Natural killer cell (primary cell): ENCODE measurements around the gene EPB41L4B. TPM values are rescaled to one million over a fixed set of nuclear protein-coding genes. Genes with fewer than 3 reads are reported as not detected.

Experiments
- ATAC-seq, 3 donors: fragments of 150-1000 bp in 2 of 3; fragments of 200-7000 bp in 1 of 3; cut with Tn5 transposase; 1 replicate in 1 of 3; 2 replicates in 2 of 3; pipeline ENCODE4 v1.10.0; 2021; ENCODE audit warnings: mild to moderate bottlenecking in 2 of 3, moderate library complexity in 2 of 3
- DNase-seq, 2 donors: peaks; one replicate each; pipeline versions ENCODE4 v3.0.0 to v3.0.0-alpha.2; 2013 to 2021; ENCODE audit warnings: mixed read lengths in 1 of 2
- H3K27ac ChIP-seq: one replicate; pipeline ENCODE4 v1.5.1; 2013; ENCODE audit warnings: mild to moderate bottlenecking, low read length
- H3K27me3 ChIP-seq: one replicate; pipeline ENCODE4 v1.6.1; 2013; ENCODE audit warnings: low read length; ENCODE audit not compliant: control insufficient read depth, insufficient read depth
- H3K36me3 ChIP-seq: one replicate; pipeline ENCODE4 v1.6.1; 2013; ENCODE audit warnings: low read length; ENCODE audit not compliant: control insufficient read depth, insufficient read depth
- H3K4me1 ChIP-seq: one replicate; pipeline ENCODE4 v1.6.1; 2013; ENCODE audit warnings: low read length; ENCODE audit not compliant: control insufficient read depth, insufficient read depth
- H3K4me3 ChIP-seq: one replicate; pipeline ENCODE4 v1.5.1; 2013; ENCODE audit warnings: low read length
- H3K9me3 ChIP-seq: one replicate; pipeline ENCODE4 v1.6.1; 2013; ENCODE audit warnings: low read length; ENCODE audit not compliant: control insufficient read depth, insufficient read depth
- H3K27ac Mint-ChIP-seq, 2 donors: one replicate each; pipeline ENCODE4 v1.8.0; 2022; ENCODE audit warnings: mild to moderate bottlenecking in 2 of 2, mixed read lengths in 2 of 2, moderate library complexity in 1 of 2
- H3K27me3 Mint-ChIP-seq, 2 donors: one replicate each; pipeline ENCODE4 v1.8.0; 2022; ENCODE audit warnings: low read depth in 2 of 2, mixed read lengths in 2 of 2
- H3K36me3 Mint-ChIP-seq: one replicate; pipeline ENCODE4 v1.8.0; 2022; ENCODE audit warnings: mixed read lengths
- H3K4me1 Mint-ChIP-seq, 2 donors: one replicate each; pipeline ENCODE4 v1.8.0; 2022; ENCODE audit warnings: mixed read lengths in 2 of 2
- H3K4me3 Mint-ChIP-seq: one replicate; pipeline ENCODE4 v1.8.0; 2022; ENCODE audit warnings: mild to moderate bottlenecking, moderate library complexity, mixed read lengths
- H3K9me3 Mint-ChIP-seq, 2 donors: one replicate each; pipeline ENCODE4 v1.8.0; 2022; ENCODE audit warnings: mixed read lengths in 2 of 2
- WGBS: methylation state at CpG from one replicate; pipeline ENCODE4 v1.1.7; 2013; ENCODE audit warnings: missing lambda C conversion rate; ENCODE audit not compliant: insufficient coverage; 5-methylcytosine and 5-hydroxymethylcytosine counted together
- intact Hi-C: fragments of 100-400 bp; cut with micrococcal nuclease; formaldehyde crosslinking; loops from one replicate; pipeline ENCODE4 v1.14.2; 2022
- total RNA-seq, 4 donors: library from RNA; stranded (reverse); fragments of 120-200 nt in 1 of 4; gene quantifications; one replicate each; pipeline versions ENCODE4 v1.2.3 to v1.2.4, GENCODE V29; 2013 to 2022
- TF ChIP-seq, protein P1 (sequence below): fragments of 200-600 bp; IDR thresholded peaks from one replicate; pipeline ENCODE4 v1.8.0; 2022; ENCODE audit warnings: antibody characterized with exemption

The EPB41L4B gene
- total RNA-seq, 3 donors from 2014 or later (not counting 1 experiment from before 2014, with no cell fraction given), result not detected

GRCh38 chr9:109214414-109214813 is 106.4 kb downstream of the EPB41L4B start:
- WGBS, result 94% methylated on average over 6 of the region's 6 CpGs
- ATAC-seq, result no peak
- H3K4me3 Mint-ChIP-seq, result no peak overlapping the region
- Histone ChIP-seq H3K27ac (no peak overlapping the region), H3K27me3 (no peaks in the 10 kb centered on the region), H3K4me3 (no peak overlapping the region), H3K4me1 (no peaks in the 10 kb centered on the region), H3K36me3 (no peaks in the 10 kb centered on the region), H3K9me3 (no peaks in the 10 kb centered on the region)
- no peaks in the 10 kb centered on the region for H3K4me1 Mint-ChIP-seq
- DNase-seq, result no peak
- no peaks in the 10 kb centered on the region for H3K9me3 Mint-ChIP-seq
- intact Hi-C loops, result no loop called here
- H3K27me3 Mint-ChIP-seq, result peaks cover 8% of the 10 kb centered on the region in 2 donors
- H3K27ac Mint-ChIP-seq, result no peak overlapping the region
- no peaks in the 10 kb centered on the region for H3K36me3 Mint-ChIP-seq
- TF ChIP-seq, protein P1, sequence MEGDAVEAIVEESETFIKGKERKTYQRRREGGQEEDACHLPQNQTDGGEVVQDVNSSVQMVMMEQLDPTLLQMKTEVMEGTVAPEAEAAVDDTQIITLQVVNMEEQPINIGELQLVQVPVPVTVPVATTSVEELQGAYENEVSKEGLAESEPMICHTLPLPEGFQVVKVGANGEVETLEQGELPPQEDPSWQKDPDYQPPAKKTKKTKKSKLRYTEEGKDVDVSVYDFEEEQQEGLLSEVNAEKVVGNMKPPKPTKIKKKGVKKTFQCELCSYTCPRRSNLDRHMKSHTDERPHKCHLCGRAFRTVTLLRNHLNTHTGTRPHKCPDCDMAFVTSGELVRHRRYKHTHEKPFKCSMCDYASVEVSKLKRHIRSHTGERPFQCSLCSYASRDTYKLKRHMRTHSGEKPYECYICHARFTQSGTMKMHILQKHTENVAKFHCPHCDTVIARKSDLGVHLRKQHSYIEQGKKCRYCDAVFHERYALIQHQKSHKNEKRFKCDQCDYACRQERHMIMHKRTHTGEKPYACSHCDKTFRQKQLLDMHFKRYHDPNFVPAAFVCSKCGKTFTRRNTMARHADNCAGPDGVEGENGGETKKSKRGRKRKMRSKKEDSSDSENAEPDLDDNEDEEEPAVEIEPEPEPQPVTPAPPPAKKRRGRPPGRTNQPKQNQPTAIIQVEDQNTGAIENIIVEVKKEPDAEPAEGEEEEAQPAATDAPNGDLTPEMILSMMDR, result no peak

GRCh38 chr9:109213285-109214121 is 107.4 kb downstream of the EPB41L4B start:
- Histone ChIP-seq H3K27ac (no peak overlapping the region), H3K9me3 (no peaks in the 10 kb centered on the region), H3K4me3 (no peak overlapping the region), H3K4me1 (no peaks in the 10 kb centered on the region), H3K27me3 (no peaks in the 10 kb centered on the region), H3K36me3 (no peaks in the 10 kb centered on the region)
- Mint-ChIP-seq H3K4me3 (no peak overlapping the region), H3K27me3 (peaks cover 7 to 8% of the 10 kb centered on the region in 2 donors), H3K27ac (no peak overlapping the region), H3K9me3 (no peaks in the 10 kb centered on the region), H3K36me3 (no peaks in the 10 kb centered on the region), H3K4me1 (no peaks in the 10 kb centered on the region)
- TF ChIP-seq, protein P1, result no peak
- WGBS, result 87% methylated on average over 11 of the region's 11 CpGs
- DNase-seq (no peak), ATAC-seq (no peak)
- intact Hi-C loops, result no loop called here

- H3K27ac ChIP-seq, result no peak overlapping the region
- intact Hi-C loops, result no loop called here
- H3K9me3 Mint-ChIP-seq, result no peaks in the 10 kb centered on the region
Observed at GRCh38 chr9:109212768-109213167, 108.1 kb downstream of the EPB41L4B start.

More at GRCh38 chr9:109212768-109213167, 108.1 kb downstream of the EPB41L4B start:
- no peaks in the 10 kb centered on the region for H3K36me3 ChIP-seq
- no peaks in the 10 kb centered on the region for H3K9me3 ChIP-seq
- no peak overlapping the region for H3K4me3 ChIP-seq
- Mint-ChIP-seq H3K27ac (no peak overlapping the region), H3K36me3 (no peaks in the 10 kb centered on the region), H3K4me1 (no peaks in the 10 kb centered on the region), H3K27me3 (peaks cover 5 to 8% of the 10 kb centered on the region in 2 donors), H3K4me3 (no peak overlapping the region)
- WGBS, result 77% methylated on average over 4 of the region's 4 CpGs
- TF ChIP-seq, protein P1, result no peak
- no peaks in the 10 kb centered on the region for H3K27me3 ChIP-seq
- no peak for ATAC-seq
- no peaks in the 10 kb centered on the region for H3K4me1 ChIP-seq
- no peak for DNase-seq
